A549 (cell line): ENCODE measurements around the gene CCRL2.

Experiments
- ATOH8 ChIP-seq: fragments of 250-450 bp; sonication (Bioruptor Pico); IDR thresholded peaks from 2 replicates; pipeline ENCODE4 v1.5.0; 2020; ENCODE audit warnings: low read depth, mild to moderate bottlenecking, moderate library complexity
- CEBPB ChIP-seq, 2 experiments: fragments of >200 bp in 1 of 2; sonication (Bioruptor Twin) in 1 of 2; formaldehyde crosslinking in 1 of 2; IDR thresholded peaks; 2 replicates each; pipeline ENCODE4 v1.6.1; 2012 to 2016
- CTCF ChIP-seq: fragments of >200 bp; sonication (Bioruptor Twin); formaldehyde crosslinking; IDR thresholded peaks from 3 replicates; pipeline ENCODE4 v1.5.1; 2016
- ESRRA ChIP-seq: fragments of 150-350 bp; IDR thresholded peaks from 2 replicates; pipeline ENCODE4 v1.6.1; 2014; ENCODE audit warnings: mild to moderate bottlenecking, low read length, borderline replicate concordance
- POLR2A ChIP-seq: IDR thresholded peaks from 2 replicates; pipeline ENCODE4 v1.6.1; 2012; ENCODE audit warnings: mild to moderate bottlenecking, low read length
- POLR2AphosphoS2 ChIP-seq: conservative IDR thresholded peaks from 2 replicates; pipeline ENCODE4 v1.6.1; 2012; ENCODE audit warnings: low read length, improper control_type of control experiment, inconsistent platforms
- RAD21 ChIP-seq, 2 experiments: fragments of >200 bp in 1 of 2; sonication (Bioruptor Twin) in 1 of 2; formaldehyde crosslinking in 1 of 2; IDR thresholded peaks in 1 of 2; conservative IDR thresholded peaks in 1 of 2; 2 replicates in 1 of 2; 3 replicates in 1 of 2; pipeline ENCODE4 v1.6.1; 2012 to 2018; ENCODE audit warnings: inconsistent platforms in 1 of 2
- RFX5 ChIP-seq: fragments of 450-650 bp; IDR thresholded peaks from 2 replicates; pipeline ENCODE4 v1.7.1; 2014; ENCODE audit warnings: antibody characterized with exemption, mild to moderate bottlenecking, moderate library complexity
- SREBF2 ChIP-seq: fragments of 450-650 bp; IDR thresholded peaks from 2 replicates; pipeline ENCODE4 v1.6.1; 2014; ENCODE audit warnings: mild to moderate bottlenecking, moderate library complexity
- USF2 ChIP-seq: fragments of 450-650 bp; IDR thresholded peaks from 2 replicates; pipeline ENCODE4 v1.6.1; 2014; ENCODE audit warnings: antibody characterized with exemption
- ZSCAN20 ChIP-seq: fragments of 250-450 bp; sonication (Bioruptor Pico); IDR thresholded peaks from 2 replicates; pipeline ENCODE4 v1.8.0; 2022; ENCODE audit warnings: mild to moderate bottlenecking, moderate library complexity

DNA sequence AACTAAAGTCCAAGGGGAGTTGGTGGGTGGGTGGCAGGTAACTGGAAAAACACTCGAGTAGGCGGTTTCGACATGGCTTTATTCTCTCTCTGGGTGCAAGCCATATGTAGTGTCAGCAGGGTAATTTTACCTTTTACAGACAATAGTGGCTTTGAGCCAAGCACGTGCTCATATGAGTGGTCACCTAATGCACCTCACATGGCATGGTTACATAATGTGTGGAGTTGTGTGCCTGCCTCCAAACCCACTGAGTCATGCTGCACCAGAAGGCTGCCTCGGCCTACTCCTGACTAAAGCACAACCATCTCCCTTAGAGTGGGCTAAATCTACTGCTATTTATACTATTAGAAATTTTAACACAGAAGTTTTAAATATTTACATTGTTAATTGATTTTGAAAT lies 16.5 kb downstream of the CCRL2 start:
- TF ChIP-seq CTCF (no peak), SREBF2 (no peak), RAD21 (conservative IDR thresholded peaks at IDR 0.05 in 1 of 2, IDR thresholded peaks at IDR 0.05 in 1 of 2) (no peak), ATOH8 (CRISPR knock-in tag) (no peak), CEBPB (IDR thresholded peaks at IDR 0.05) (no peak), RFX5 (no peak), POLR2AphosphoS2 (no peak), USF2 (no peak), POLR2A (no peak), ZSCAN20 (CRISPR knock-in tag) (no peak), ESRRA (no peak)
